RWPE2 (cell line): Measurements from ENCODE around the gene DYNLL1.
"Not testable (repeated sequence)": the region's sequence is repeated elsewhere in the genome, so short reads cannot be mapped to it uniquely, and the experiment has no call there.

Source experiments
- ATAC-seq: fragments of 200-7000 bp; cut with Tn5 transposase; 3 replicates; pipeline ENCODE4 v1.9.1; 2021; ENCODE audit warnings: low read depth
- DNase-seq: peaks from one replicate; pipeline ENCODE4 v3.0.0-alpha.2; 2020; ENCODE audit warnings: low spot score
- H3K27ac ChIP-seq: fragments of 450-650 bp; 2 replicates; pipeline ENCODE4 v1.5.1; 2017; ENCODE audit warnings: mild to moderate bottlenecking; ENCODE audit not compliant: poor library complexity, severe bottlenecking
- H3K27me3 ChIP-seq: fragments of 250-450 bp; sonication (Bioruptor Pico); 2 replicates; pipeline ENCODE4 v1.5.1; 2021; ENCODE audit warnings: mild to moderate bottlenecking, moderate library complexity; ENCODE audit not compliant: insufficient read depth, poor library complexity, severe bottlenecking
- H3K36me3 ChIP-seq: fragments of 250-450 bp; sonication (Bioruptor Pico); 2 replicates; pipeline ENCODE4 v1.5.1; 2020; ENCODE audit warnings: low read depth, mild to moderate bottlenecking, moderate library complexity
- H3K4me1 ChIP-seq: fragments of 250-450 bp; sonication (Bioruptor Pico); 2 replicates; pipeline ENCODE4 v1.5.1; 2021; ENCODE audit warnings: mild to moderate bottlenecking, moderate library complexity; ENCODE audit not compliant: insufficient read depth, poor library complexity, severe bottlenecking
- H3K4me3 ChIP-seq: fragments of 250-450 bp; sonication (Bioruptor Pico); 2 replicates; pipeline ENCODE4 v1.5.1; 2021; ENCODE audit warnings: mild to moderate bottlenecking, moderate library complexity; ENCODE audit not compliant: severe bottlenecking
- H3K9me3 ChIP-seq: fragments of 250-450 bp; sonication (Bioruptor Pico); 2 replicates; pipeline ENCODE4 v1.5.1; 2021; ENCODE audit warnings: mild to moderate bottlenecking, moderate library complexity; ENCODE audit not compliant: severe bottlenecking
- TF ChIP-seq, protein P1 (sequence below): fragments of 450-650 bp; IDR thresholded peaks from one replicate; pipeline ENCODE4 v1.5.1; 2017; ENCODE audit warnings: mild to moderate bottlenecking, moderate library complexity; ENCODE audit not compliant: poor library complexity, severe bottlenecking

Gene DYNLL1

DNA sequence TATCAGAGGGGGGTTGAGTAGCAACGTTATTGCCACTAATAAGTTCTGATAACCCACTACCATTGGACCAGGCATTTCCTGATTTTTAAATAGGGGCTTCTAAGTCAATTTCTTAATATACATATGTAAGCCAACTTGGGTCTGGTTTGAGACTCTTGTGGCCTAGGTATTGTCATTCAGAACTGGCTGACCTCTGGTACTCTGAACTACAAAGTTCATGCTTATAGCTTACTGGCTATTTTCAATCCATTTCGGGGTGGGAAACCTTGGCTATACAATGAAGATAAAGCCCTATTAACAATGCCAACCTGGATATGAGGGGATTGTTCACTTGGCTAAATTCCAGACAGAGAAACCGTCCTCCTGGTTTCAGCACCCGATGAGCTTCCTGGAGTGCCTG is 8.7 kb downstream of the DYNLL1 start:
- no peak overlapping the region for H3K27ac ChIP-seq
- DNase-seq (no peak), ATAC-seq (no peak)
- H3K9me3 ChIP-seq: no peaks in the 10 kb centered on the region
- H3K36me3 ChIP-seq: peaks cover 49% of the 10 kb centered on the region
- H3K4me3 ChIP-seq: no peak overlapping the region
- H3K27me3 ChIP-seq: no peaks in the 10 kb centered on the region
- TF ChIP-seq, protein P1, sequence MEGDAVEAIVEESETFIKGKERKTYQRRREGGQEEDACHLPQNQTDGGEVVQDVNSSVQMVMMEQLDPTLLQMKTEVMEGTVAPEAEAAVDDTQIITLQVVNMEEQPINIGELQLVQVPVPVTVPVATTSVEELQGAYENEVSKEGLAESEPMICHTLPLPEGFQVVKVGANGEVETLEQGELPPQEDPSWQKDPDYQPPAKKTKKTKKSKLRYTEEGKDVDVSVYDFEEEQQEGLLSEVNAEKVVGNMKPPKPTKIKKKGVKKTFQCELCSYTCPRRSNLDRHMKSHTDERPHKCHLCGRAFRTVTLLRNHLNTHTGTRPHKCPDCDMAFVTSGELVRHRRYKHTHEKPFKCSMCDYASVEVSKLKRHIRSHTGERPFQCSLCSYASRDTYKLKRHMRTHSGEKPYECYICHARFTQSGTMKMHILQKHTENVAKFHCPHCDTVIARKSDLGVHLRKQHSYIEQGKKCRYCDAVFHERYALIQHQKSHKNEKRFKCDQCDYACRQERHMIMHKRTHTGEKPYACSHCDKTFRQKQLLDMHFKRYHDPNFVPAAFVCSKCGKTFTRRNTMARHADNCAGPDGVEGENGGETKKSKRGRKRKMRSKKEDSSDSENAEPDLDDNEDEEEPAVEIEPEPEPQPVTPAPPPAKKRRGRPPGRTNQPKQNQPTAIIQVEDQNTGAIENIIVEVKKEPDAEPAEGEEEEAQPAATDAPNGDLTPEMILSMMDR: no peak
- no peaks in the 10 kb centered on the region for H3K4me1 ChIP-seq

DNA sequence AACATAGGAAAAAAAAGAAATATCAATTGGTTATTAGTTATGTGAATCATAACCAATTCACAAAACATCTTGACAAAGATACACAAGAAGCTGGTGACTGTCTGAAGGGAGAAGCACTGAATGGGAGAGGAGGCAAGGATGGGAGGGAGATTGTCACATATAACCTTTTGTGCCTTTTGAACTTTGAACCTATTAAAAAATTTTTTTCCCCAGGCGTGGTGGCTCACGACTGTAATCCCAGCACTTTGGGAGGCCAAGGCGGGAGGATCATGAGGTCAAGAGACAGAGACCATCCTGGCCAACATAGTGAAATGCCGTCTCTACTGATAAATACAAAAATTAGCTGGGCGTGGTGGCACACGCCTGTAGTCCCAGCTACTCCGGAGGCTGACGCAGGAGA is 12.6 kb downstream of the DYNLL1 start:
- TF ChIP-seq, protein P1: no peak

DNA sequence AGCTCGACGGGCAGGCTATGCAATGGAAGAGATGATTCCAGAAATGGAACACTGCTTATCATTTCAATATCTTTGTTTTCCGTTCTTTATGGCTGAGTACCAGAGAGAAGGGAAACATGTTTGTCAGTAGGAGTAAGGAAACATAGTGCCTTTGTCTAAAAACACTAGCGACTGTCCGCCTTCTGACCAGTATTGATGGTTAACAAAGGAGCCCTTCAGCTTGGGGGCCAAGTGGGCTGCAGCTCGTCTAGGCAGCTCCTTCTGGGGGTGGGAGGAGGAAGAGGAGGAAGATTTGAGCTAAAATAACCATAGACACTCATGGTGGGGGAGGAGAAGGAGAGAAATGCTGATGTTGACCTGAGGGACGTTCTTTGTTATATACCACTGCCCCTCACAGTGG is 18.1 kb downstream of the DYNLL1 start:
- Histone ChIP-seq H3K9me3 (no peaks in the 10 kb centered on the region), H3K4me3 (no peak overlapping the region), H3K4me1 (no peaks in the 10 kb centered on the region), H3K27ac (no peak overlapping the region), H3K36me3 (peaks cover 60% of the 10 kb centered on the region), H3K27me3 (no peaks in the 10 kb centered on the region)
- DNase-seq: no peak
- no peak for ATAC-seq
- TF ChIP-seq, protein P1: no peak

More for the DNA sequence above, 12.6 kb downstream of the DYNLL1 start:
- DNase-seq (no peak), ATAC-seq (no peak)
- Histone ChIP-seq H3K4me3 (no peak overlapping the region), H3K27ac (no peak overlapping the region), H3K27me3 (no peaks in the 10 kb centered on the region), H3K4me1 (no peaks in the 10 kb centered on the region), H3K9me3 (no peaks in the 10 kb centered on the region), H3K36me3 (peaks cover 67% of the 10 kb centered on the region)

DNA sequence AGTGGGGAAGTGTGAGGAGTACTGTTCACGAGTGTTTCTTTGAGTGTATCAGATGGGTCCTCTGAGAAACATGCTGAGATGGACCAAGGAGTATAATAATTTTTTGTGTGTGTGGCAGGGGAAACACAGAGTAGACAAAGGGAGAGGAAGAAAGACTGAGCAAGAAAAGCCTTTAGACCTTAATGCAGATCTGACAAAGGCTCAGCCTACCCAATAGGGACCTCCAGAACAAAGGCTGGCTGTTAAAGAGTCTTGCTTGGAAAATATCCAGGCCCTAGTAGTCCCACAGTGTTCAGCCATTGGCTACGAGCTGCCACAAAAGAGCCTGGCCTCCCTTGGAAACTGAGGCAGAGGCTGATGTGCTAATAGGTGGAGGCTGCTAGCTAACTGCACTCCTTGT is 19.6 kb downstream of the DYNLL1 start:
- Histone ChIP-seq H3K36me3 (peaks cover 48% of the 10 kb centered on the region), H3K27ac (no peak overlapping the region), H3K4me1 (no peaks in the 10 kb centered on the region), H3K27me3 (no peaks in the 10 kb centered on the region), H3K9me3 (no peaks in the 10 kb centered on the region), H3K4me3 (no peak overlapping the region)
- TF ChIP-seq, protein P1: no peak
- ATAC-seq: no peak
- DNase-seq: no peak

DNA sequence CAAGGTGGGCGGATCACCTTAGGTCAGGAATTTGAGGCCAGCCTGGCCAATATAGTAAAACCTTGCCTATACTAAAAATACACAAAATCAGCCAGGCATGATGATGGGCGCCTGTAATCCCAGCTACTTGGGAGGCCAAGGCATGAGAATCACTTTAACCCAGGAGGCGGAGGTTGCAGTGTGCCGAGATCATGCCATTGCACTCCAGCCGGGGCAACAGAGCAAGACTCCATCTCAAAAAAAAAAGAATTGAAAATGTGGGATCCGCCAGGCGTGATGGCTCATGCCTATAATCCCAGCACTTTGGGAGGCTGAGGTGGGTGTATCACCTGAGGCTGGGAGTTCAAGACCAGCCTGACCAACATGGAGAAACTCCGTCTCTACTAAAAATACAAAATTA is 23.4 kb downstream of the DYNLL1 start:
- H3K27ac ChIP-seq, H3K4me3 ChIP-seq, H3K4me1 ChIP-seq, DNase-seq, H3K27me3 ChIP-seq, ATAC-seq, H3K9me3 ChIP-seq: not testable (repeated sequence)
- H3K36me3 ChIP-seq: peaks cover 30% of the 10 kb centered on the region
